ENCODE results near the gene SEPTIN12.

DNA sequence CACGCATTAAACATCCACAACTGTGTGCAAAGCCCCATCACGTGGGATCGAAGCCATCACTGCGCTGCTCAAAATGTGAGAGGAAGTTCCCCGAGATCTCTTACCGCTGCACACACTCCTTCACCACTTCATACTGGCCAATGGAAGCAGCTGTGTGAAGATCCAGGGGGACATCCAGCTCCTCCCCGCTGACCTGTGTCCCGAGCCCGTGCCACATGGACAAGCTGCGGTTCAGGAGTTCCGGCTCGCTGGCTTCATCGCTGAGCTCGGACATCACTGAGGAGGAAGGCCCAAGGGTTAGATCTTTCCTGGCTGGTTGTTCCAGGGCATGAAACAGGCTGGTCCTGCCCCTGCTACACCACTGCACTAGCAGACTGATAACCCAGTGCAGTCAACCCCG lies 58.3 kb downstream of the SEPTIN12 start:
- no peak for TF ChIP-seq POLR2A (IDR thresholded peaks at IDR 0.05; ENCODE audit: low read length)
- no peak for TF ChIP-seq GATA1 (IDR thresholded peaks at IDR 0.05; ENCODE audit: low read depth, low read length)

Measured in erythroblast (primary cell).